Measurements from ENCODE around the gene RARA.

Gene RARA

GRCh38 chr17:40309031-40309948 lies at the start of gene RARA:
Gene RARA, plus strand, starts transcription at chr17:40309180. Its CDS starts 22,039 bp downstream, at chr17:40331219.
- DNase-seq (ENCODE audit: low read depth): no peak

DNA sequence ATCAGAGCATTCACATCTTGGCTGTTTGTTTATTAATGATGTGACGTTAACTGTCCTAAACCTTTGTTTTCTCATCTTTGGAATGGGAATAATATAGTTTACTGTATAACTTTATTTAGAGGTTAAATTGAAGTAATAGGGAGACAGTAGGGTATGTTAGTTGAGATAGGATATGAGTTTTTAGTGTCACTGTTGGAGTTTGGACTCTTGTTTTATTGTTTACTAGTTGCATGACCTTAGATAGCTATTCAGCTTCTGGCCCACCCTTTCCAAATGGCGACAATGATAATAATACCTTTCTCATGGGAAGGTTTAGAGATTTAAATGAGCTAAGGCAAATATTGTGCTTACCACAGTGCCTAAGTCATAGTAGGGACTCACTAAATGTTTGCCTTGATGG lies 49.5 kb upstream of the RARA start:
- no peak for DNase-seq (ENCODE audit: low read depth)

GRCh38 chr17:40260528-40260927 lies 48.5 kb upstream of the RARA start:
- DNase-seq (ENCODE audit: low read depth): no peak

- no peak for DNase-seq (ENCODE audit: low read depth)
These were observed 44.4 kb upstream of the RARA start for GRCh38 chr17:40264458-40265185.

DNA sequence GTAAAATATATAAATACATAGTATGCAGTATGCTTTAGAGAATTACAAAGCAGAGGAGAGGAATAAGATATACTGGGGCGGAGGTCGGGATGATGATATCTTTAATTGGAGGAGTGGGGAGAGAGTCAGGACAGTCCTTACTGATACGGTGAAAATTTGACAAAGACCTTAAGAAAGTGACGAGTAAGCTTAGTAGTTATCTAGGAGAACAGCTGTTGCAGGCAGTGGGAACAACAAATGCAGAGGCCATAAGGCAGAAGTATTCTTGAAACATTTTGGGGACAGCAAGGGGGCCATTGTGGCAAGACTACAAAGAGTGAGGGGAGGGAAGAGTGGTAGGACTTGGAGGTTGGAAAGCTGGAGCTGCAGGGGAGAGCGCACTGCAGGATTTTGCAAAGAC lies 43.6 kb upstream of the RARA start:
- no peak for DNase-seq (ENCODE audit: low read depth)

DNA sequence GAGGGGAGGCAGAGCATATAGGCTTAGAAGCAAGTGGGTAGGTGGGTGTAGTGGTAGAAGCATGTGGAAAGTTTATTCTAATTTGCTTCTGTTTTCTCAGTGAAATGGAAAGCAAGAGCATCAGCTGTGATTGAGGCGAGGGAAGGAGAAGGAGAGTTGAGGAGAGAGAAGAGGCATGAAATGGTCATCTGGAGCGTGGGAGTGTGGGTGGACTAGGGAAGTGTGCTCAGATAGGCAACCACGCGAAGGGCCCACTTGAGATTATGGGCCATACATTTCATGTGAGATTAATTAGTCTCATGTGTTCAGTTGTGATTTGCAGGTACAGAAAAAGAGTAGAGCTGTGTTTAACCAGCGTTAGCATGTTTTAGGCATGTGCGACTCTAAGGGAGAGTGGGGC lies 42.1 kb upstream of the RARA start:
- no peak for DNase-seq (ENCODE audit: low read depth)

DNA sequence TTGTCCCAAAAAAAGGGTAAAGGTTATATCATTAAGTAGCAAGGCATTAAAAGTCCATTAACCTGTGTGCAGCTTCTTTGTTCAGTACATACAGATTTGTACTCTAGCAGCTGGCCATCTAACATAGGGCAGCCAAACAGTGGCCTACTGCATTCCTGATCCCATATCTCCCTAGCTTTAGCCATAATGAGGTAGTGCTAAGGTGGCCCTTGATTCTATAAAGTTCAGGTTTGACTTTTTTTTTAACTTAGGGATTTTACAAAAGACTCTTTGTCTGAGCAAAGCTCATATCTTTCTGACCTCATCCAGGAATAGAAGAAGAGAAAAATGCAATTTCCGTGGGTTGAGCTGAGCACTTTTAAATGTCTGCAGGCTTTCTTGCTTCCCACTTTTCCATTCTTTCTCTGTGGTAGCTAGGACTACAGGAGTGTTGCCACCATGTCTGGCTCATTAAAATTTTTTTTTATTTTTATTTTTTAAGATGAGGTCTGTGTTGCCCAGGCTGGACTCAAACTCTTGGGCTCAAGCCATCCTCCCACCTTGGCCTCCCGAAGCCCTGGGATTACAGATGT lies 40.8 kb upstream of the RARA start:
- DNase-seq (ENCODE audit: low read depth): no peak

- no peak for DNase-seq (ENCODE audit: low read depth)
These were observed 30.6 kb upstream of the RARA start for GRCh38 chr17:40278414-40278813.

GRCh38 chr17:40279402-40279801 lies 29.6 kb upstream of the RARA start:
- no peak for DNase-seq (ENCODE audit: low read depth)

DNA sequence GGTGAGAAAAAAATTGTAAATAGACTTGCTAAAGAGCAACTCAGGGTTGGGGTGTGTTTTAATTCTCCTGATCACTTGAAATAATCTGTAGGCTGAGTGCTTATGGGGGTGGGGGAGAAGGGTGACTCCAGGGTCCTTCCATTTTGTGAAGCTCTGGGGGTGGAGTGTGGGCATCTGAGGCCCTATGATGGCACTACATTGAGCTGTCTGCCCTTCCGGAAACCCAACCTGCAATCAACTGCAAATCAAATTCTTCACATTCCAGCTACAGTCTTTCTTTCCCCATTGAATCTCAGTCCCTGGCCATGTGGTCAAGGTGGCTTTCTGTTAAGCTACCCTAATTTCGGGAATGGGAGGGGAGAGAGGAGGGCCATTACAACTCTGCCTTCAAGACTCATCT lies 27.3 kb upstream of the RARA start:
- no peak for DNase-seq (ENCODE audit: low read depth)

DNA sequence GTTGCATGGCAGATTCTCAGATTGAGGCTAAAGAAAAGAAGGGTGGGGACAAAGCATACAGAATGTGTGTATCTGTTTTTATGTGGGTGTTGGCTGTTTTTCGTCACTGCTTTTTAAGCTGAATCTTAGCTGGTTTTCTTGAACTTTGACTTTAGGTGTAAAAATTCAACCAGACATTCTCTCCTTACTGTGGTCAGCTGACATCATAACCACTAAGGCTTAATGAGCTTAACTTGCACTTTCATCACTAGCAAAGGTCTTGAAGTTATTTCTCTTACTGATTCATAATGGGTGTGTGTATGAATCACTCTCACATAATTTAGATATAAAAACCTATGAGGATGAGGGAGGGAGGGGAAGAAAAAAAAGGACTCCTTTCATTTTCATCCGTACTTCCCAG lies 25.3 kb upstream of the RARA start:
- DNase-seq (ENCODE audit: low read depth): no peak

GRCh38 chr17:40284085-40284713 lies 24.8 kb upstream of the RARA start:
- DNase-seq (ENCODE audit: low read depth): no peak

- DNase-seq (ENCODE audit: low read depth): no peak
These were observed 22.5 kb upstream of the RARA start for GRCh38 chr17:40286473-40286872.

GRCh38 chr17:40287159-40287493 lies 21.9 kb upstream of the RARA start:
- no peak for DNase-seq (ENCODE audit: low read depth)

GRCh38 chr17:40287494-40288369 lies 21.2 kb upstream of the RARA start, which contains the start of gene CDC6:
Gene CDC6, plus strand, starts transcription at chr17:40287879. Its CDS starts 1,542 bp downstream, at chr17:40289421.
- peak; percentile 92 for DNase-seq (ENCODE audit: low read depth)

DNA sequence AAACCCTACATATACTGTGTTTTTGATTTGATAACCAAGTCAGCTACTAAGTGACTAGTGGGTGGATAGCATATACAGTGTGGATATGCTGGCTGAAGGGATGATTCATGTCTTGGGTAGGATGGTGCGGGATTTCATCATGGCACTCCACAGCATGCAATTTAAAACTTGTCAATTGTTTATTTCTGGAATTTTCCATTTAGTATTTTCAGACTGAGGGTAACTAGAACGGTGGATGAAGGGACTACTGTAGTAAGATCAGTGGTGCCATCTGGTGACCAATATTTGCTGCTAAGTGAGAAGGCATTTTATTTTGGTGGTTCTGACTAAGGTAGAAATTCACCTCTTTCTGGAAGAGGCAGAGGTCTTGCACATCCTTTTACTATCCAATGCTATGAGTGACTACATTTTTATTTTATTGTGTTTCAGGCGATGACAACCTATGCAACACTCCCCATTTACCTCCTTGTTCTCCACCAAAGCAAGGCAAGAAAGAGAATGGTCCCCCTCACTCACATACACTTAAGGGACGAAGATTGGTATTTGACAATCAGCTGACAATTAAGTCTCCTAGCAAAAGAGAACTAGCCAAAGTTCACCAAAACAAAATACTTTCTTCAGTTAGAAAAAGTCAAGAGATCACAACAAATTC lies 18.2 kb upstream of the RARA start:
- no peak for DNase-seq (ENCODE audit: low read depth)

- no peak for DNase-seq (ENCODE audit: low read depth)
These were observed 17.7 kb upstream of the RARA start for GRCh38 chr17:40291281-40291664.

DNA sequence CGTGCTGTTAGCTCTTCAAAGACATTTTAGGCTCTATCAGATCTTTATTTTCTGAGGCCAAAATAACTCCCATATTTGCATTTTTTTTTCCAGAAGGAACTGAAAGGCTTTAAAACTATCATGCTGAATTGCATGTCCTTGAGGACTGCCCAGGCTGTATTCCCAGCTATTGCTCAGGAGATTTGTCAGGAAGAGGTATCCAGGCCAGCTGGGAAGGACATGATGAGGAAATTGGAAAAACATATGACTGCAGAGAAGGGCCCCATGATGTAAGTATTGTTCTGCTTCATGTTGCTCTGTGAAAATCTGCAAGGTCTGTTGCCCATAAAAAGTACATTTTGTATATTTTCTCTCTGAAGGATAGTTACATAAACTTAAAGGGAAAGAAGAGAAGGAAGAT lies 15.6 kb upstream of the RARA start:
- DNase-seq (ENCODE audit: low read depth): no peak

GRCh38 chr17:40295488-40296436 lies 13.2 kb upstream of the RARA start:
- no peak for DNase-seq (ENCODE audit: low read depth)

- DNase-seq (ENCODE audit: low read depth): no peak
These were observed 11.5 kb upstream of the RARA start for GRCh38 chr17:40297511-40297910.

Measured in stimulated activated CD8-positive, alpha-beta memory T cell treated with anti-CD3 and anti-CD28 coated beads, Interleukin-15, amount 100 ng/mL, for 24 hours (primary cell).